Endothelial cell of umbilical vein (primary cell): ENCODE data around the gene STYK1. TPM values are rescaled to one million over a fixed set of nuclear protein-coding genes. Genes with fewer than 3 reads are reported as not detected.

Experiments
- BruUV-seq: library from RNA; stranded (reverse); fragments of 400-500 nt; replicated peaks from 2 replicates; lab custom pipeline; 2021; lab: Mats Ljungman, UMichigan
- CTCF ChIA-PET: fragments of 300-600, 350-600 bp; sonication (Branson Sonifier 250); formaldehyde crosslinking; loops from one replicate; lab custom pipeline; 2021; ENCODE audit warnings: antibody characterized with exemption, inconsistent platforms; lab: Charles Lee
- POLR2A ChIA-PET: fragments of 300-600, 350-600 bp; sonication (Branson Sonifier 250); formaldehyde crosslinking; loops from one replicate; lab custom pipeline; 2021; ENCODE audit warnings: antibody characterized with exemption, inconsistent platforms; lab: Charles Lee
- DNase-seq: peaks from one replicate; pipeline ENCODE4 v3.0.0-alpha.2; 2011; ENCODE audit warnings: low read depth, low spot score
- FAIRE-seq: peaks from 2 replicates; lab custom pipeline; 2011; peaks lifted over from hg19 to GRCh38; lab: Jason Lieb, UNC
- H2AFZ ChIP-seq: 2 replicates; pipeline ENCODE4 v1.6.0; 2012; ENCODE audit warnings: low read depth, low read length, control low read depth, inconsistent platforms
- H3K27ac ChIP-seq: 2 replicates; pipeline ENCODE4 v1.5.1; 2011; ENCODE audit warnings: low read depth, mild to moderate bottlenecking, control low read depth, low read length, moderate library complexity; ENCODE audit not compliant: insufficient read depth
- H3K27me3 ChIP-seq, 2 experiments: 2 replicates each; pipeline versions ENCODE4 v1.6.0 to v1.6.1; 2011; ENCODE audit warnings: low read length in 2 of 2, mixed read lengths in 1 of 2; ENCODE audit not compliant: control insufficient read depth in 2 of 2, insufficient read depth in 2 of 2
- H3K36me3 ChIP-seq, 2 experiments: 2 replicates in 1 of 2; 3 replicates in 1 of 2; pipeline ENCODE4 v1.5.1; 2011; ENCODE audit warnings: low read length in 2 of 2, mild to moderate bottlenecking in 1 of 2, moderate library complexity in 1 of 2; ENCODE audit not compliant: control insufficient read depth in 2 of 2, insufficient read depth in 2 of 2; ENCODE audit errors: extremely low read depth in 1 of 2
- H3K4me1 ChIP-seq: 3 replicates; pipeline ENCODE4 v1.5.1; 2011; ENCODE audit warnings: mild to moderate bottlenecking, low read length; ENCODE audit not compliant: control insufficient read depth, insufficient read depth; ENCODE audit errors: extremely low read depth
- H3K4me2 ChIP-seq: 2 replicates; pipeline ENCODE4 v1.6.1; 2011; ENCODE audit warnings: low read length, control low read depth, mixed read lengths; ENCODE audit not compliant: insufficient read depth
- H3K4me3 ChIP-seq, 3 experiments: fragments of 200-600 bp in 1 of 3; sonication (generic), shearing (Covaris generic) in 1 of 3; replicated peaks in 1 of 3; 2 replicates each; pipeline ENCODE4 v1.5.1; 2011 to 2016; ENCODE audit warnings: control low read depth in 3 of 3, low read length in 3 of 3, mild to moderate bottlenecking in 2 of 3, inconsistent platforms in 1 of 3, low read depth in 1 of 3, moderate library complexity in 1 of 3; ENCODE audit not compliant: insufficient read depth in 1 of 3
- H3K79me2 ChIP-seq: 2 replicates; pipeline ENCODE4 v1.6.0; 2012; ENCODE audit warnings: low read length, inconsistent platforms; ENCODE audit not compliant: control insufficient read depth, insufficient read depth
- H3K9ac ChIP-seq: replicated peaks from 2 replicates; pipeline ENCODE3; 2011; ENCODE audit warnings: low read length, control low read depth; ENCODE audit not compliant: insufficient read depth; ENCODE audit errors: extremely low read depth
- H3K9me1 ChIP-seq: replicated peaks from 3 replicates; pipeline ENCODE4 v1.6.0; 2011; ENCODE audit warnings: mild to moderate bottlenecking, low read length; ENCODE audit not compliant: control insufficient read depth, insufficient read depth; ENCODE audit errors: extremely low read depth
- H3K9me3 ChIP-seq: replicated peaks from 2 replicates; pipeline ENCODE4 v1.5.1; 2012; ENCODE audit warnings: low read length, inconsistent platforms; ENCODE audit not compliant: control insufficient read depth, insufficient read depth
- H4K20me1 ChIP-seq: replicated peaks from 2 replicates; pipeline ENCODE3; 2011; ENCODE audit warnings: mild to moderate bottlenecking, low read length; ENCODE audit not compliant: control insufficient read depth, insufficient read depth; ENCODE audit errors: extremely low read depth
- EZH2 ChIP-seq: IDR thresholded peaks from 2 replicates; pipeline ENCODE4 v1.6.1; 2012; ENCODE audit warnings: borderline replicate concordance, low read depth, mild to moderate bottlenecking, moderate library complexity, low read length, inconsistent platforms; ENCODE audit not compliant: severe bottlenecking
- FOS ChIP-seq: IDR thresholded peaks from 2 replicates; pipeline ENCODE4 v1.6.1; 2011; ENCODE audit warnings: mild to moderate bottlenecking, low read length, moderate library complexity, borderline replicate concordance; ENCODE audit not compliant: insufficient read depth
- GATA2 ChIP-seq: IDR thresholded peaks from 2 replicates; pipeline ENCODE4 v1.7.0; 2011; ENCODE audit warnings: low read depth, mild to moderate bottlenecking, moderate library complexity, mixed read lengths, low read length; ENCODE audit not compliant: insufficient read length, insufficient read depth
- JUN ChIP-seq: IDR thresholded peaks from 2 replicates; pipeline ENCODE4 v1.6.1; 2011; ENCODE audit warnings: borderline replicate concordance, low read depth; ENCODE audit not compliant: insufficient read length, insufficient read depth
- MYC ChIP-seq: IDR thresholded peaks from one replicate; pipeline ENCODE4 v1.6.1; 2011; ENCODE audit warnings: mild to moderate bottlenecking, low read depth, low read length
- POLR2A ChIP-seq: IDR thresholded peaks from 2 replicates; pipeline ENCODE4 v1.6.1; 2012; ENCODE audit warnings: low read depth, mild to moderate bottlenecking, control low read depth, low read length
- POLR2AphosphoS5 ChIP-seq: IDR thresholded peaks from 2 replicates; pipeline ENCODE4 v1.6.1; 2012; ENCODE audit warnings: low read depth, mild to moderate bottlenecking, control low read depth, low read length, moderate library complexity; ENCODE audit not compliant: insufficient read depth
- dilution Hi-C: fragments of 300-500 bp; cut with MboI; formaldehyde crosslinking; loops from one replicate; pipeline ENCODE4 v1.15.0; 2019; ENCODE audit warnings: low sequenced_read_pairs; ENCODE audit not compliant: extremely low pct_ligation_motif_present
- intact Hi-C: fragments of 100-400 bp; cut with micrococcal nuclease; formaldehyde crosslinking; loops from one replicate; pipeline ENCODE4 v1.10.0; 2022
- polyA plus RNA-seq, 4 experiments: library from polyadenylated mRNA; depleted of rRNA in 3 of 4; stranded (reverse) in 3 of 4; unstranded in 1 of 4; fragments of >200 nt; gene quantifications; 2 replicates each; pipeline versions ENCODE4 v1.2.1 to v1.2.3, GENCODE V29; 2011 to 2012; ENCODE audit warnings: missing spikeins in 1 of 4
- total RNA-seq: library from RNA; stranded (reverse); gene quantifications from 2 replicates; pipeline ENCODE4 v1.2.3, GENCODE V29; 2021
- TF ChIP-seq, protein P1 (sequence below): IDR thresholded peaks from 2 replicates; pipeline ENCODE4 v1.6.1; 2011; ENCODE audit not compliant: insufficient read depth, insufficient read length
- TF ChIP-seq, protein P2 (sequence below), 2 donors: IDR thresholded peaks; 1 replicate in 1 of 2; 2 replicates in 1 of 2; pipeline ENCODE4 v1.5.1; 2011; ENCODE audit warnings: low read length in 2 of 2, mild to moderate bottlenecking in 2 of 2, moderate library complexity in 2 of 2, control low read depth in 1 of 2, inconsistent platforms in 1 of 2, low read depth in 1 of 2; ENCODE audit not compliant: insufficient read depth in 1 of 2; ENCODE audit errors: extremely low read depth in 1 of 2

Gene STYK1
- total and polyA plus RNA-seq, 2 donors (not counting 3 experiments of a cell fraction or from before 2014, with no cell fraction given): 7.7 to 15.2 TPM

GRCh38 chr12:10721651-10722501 lies 48.0 kb upstream of the STYK1 start:
- H3K9me1 ChIP-seq: no peaks in the 10 kb centered on the region
- BruUV-seq: no TSS peak
- H3K9me3 ChIP-seq: no peaks in the 10 kb centered on the region
- peaks cover 4% of the 10 kb centered on the region for H4K20me1 ChIP-seq
- intact Hi-C loops (loop anchor here (1.0 to 5.0 kb wide), 6 partner anchors 28 to 510 kb away; partner anchors contain the start of genes GABARAPL1, MAGOHB and SMIM10L1), dilution Hi-C loops (no loop called here)
- peak overlapping the region; percentile 99 for H3K9ac ChIP-seq
- TF ChIP-seq FOS (no peak), POLR2A (peak; percentile 39), POLR2AphosphoS5 (peak; percentile 71), MYC (peak; percentile 75), GATA2 (peak; percentile 14), EZH2 (no peak), JUN (peak; percentile 68)
- TF ChIP-seq, protein P1, sequence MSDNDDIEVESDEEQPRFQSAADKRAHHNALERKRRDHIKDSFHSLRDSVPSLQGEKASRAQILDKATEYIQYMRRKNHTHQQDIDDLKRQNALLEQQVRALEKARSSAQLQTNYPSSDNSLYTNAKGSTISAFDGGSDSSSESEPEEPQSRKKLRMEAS: peak; percentile 99
- TF ChIP-seq, protein P2, sequence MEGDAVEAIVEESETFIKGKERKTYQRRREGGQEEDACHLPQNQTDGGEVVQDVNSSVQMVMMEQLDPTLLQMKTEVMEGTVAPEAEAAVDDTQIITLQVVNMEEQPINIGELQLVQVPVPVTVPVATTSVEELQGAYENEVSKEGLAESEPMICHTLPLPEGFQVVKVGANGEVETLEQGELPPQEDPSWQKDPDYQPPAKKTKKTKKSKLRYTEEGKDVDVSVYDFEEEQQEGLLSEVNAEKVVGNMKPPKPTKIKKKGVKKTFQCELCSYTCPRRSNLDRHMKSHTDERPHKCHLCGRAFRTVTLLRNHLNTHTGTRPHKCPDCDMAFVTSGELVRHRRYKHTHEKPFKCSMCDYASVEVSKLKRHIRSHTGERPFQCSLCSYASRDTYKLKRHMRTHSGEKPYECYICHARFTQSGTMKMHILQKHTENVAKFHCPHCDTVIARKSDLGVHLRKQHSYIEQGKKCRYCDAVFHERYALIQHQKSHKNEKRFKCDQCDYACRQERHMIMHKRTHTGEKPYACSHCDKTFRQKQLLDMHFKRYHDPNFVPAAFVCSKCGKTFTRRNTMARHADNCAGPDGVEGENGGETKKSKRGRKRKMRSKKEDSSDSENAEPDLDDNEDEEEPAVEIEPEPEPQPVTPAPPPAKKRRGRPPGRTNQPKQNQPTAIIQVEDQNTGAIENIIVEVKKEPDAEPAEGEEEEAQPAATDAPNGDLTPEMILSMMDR (IDR thresholded peaks at IDR 0.05; ENCODE audit: extremely low read depth in 1 of 2, insufficient read depth in 1 of 2, low read depth in 1 of 2, low read length in 2 of 2): no peak
- H3K36me3 ChIP-seq: no peaks in the 10 kb centered on the region
- peak overlapping the region; percentile 87 to 92 (median 88) for H3K4me3 ChIP-seq
- FAIRE-seq (peak; percentile 82), DNase-seq (peak; percentile 100)
- peaks cover 57% of the 10 kb centered on the region for H3K4me1 ChIP-seq
- H3K27me3 ChIP-seq: no peaks in the 10 kb centered on the region
- no peak overlapping the region for H2AFZ ChIP-seq
- H3K4me2 ChIP-seq: peak overlapping the region; percentile 90
- peaks cover 68% of the 10 kb centered on the region for H3K79me2 ChIP-seq
- CTCF ChIA-PET: interaction anchor here (3.4 kb wide), 1 partner anchor 28 kb away, joined by 30 read pairs; no protein-coding TSS in a partner anchor
- H3K27ac ChIP-seq: peak overlapping the region; percentile 98
- POLR2A ChIA-PET: no interaction called here
